NCI-H1092 (cell line): ENCODE measurements around the gene UMODL1.
"Not testable (repeated sequence)": the region's sequence is repeated elsewhere in the genome, so short reads cannot be mapped to it uniquely, and the experiment has no call there.

Experiments used
- DNase-seq: peaks from one replicate; lab custom pipeline; 2025; lab: John Stamatoyannopoulos, UW

Gene UMODL1

GRCh38 chr21:42164064-42164789, 93.1 kb downstream of the UMODL1 start:
- no peak for DNase-seq

- no peak for DNase-seq
These were observed 93.7 kb downstream of the UMODL1 start for GRCh38 chr21:42164818-42165217.

GRCh38 chr21:42165901-42166300, 94.8 kb downstream of the UMODL1 start:
- DNase-seq, result no peak

GRCh38 chr21:42169758-42170157, 98.6 kb downstream of the UMODL1 start:
- no peak for DNase-seq

GRCh38 chr21:42171091-42172053, 100.3 kb downstream of the UMODL1 start:
- no peak for DNase-seq

GRCh38 chr21:42172596-42173483, 101.7 kb downstream of the UMODL1 start:
- no peak for DNase-seq

- no peak for DNase-seq
These were observed 103.1 kb downstream of the UMODL1 start for GRCh38 chr21:42174173-42174572.

- DNase-seq, result no peak
These were observed 104.1 kb downstream of the UMODL1 start for GRCh38 chr21:42175110-42175710.

- no peak for DNase-seq
These were observed 105.7 kb downstream of the UMODL1 start for GRCh38 chr21:42176859-42177258.

- no peak for DNase-seq
These were observed 108.2 kb downstream of the UMODL1 start for GRCh38 chr21:42179316-42179715.

GRCh38 chr21:42180001-42180400, 108.9 kb downstream of the UMODL1 start:
- DNase-seq, result not testable (repeated sequence)

GRCh38 chr21:42182713-42183371, 111.7 kb downstream of the UMODL1 start:
- no peak for DNase-seq

GRCh38 chr21:42183374-42184266, 112.5 kb downstream of the UMODL1 start:
- DNase-seq, result no peak

GRCh38 chr21:42186591-42186990, 115.5 kb downstream of the UMODL1 start:
- no peak for DNase-seq

GRCh38 chr21:42187976-42188653, 117.0 kb downstream of the UMODL1 start:
- no peak for DNase-seq

- no peak for DNase-seq
These were observed 117.5 kb downstream of the UMODL1 start for GRCh38 chr21:42188663-42189062.

- no peak for DNase-seq
These were observed 118.3 kb downstream of the UMODL1 start for GRCh38 chr21:42189431-42189830.

- no peak for DNase-seq
These were observed 118.9 kb downstream of the UMODL1 start for GRCh38 chr21:42189860-42190485.

GRCh38 chr21:42190486-42190863, 119.4 kb downstream of the UMODL1 start:
- no peak for DNase-seq
